Measurements from ENCODE around the gene ZNF576. TPM values are rescaled to one million over a fixed set of nuclear protein-coding genes. Genes with fewer than 3 reads are reported as not detected.

The ZNF576 gene
- total and polyA plus RNA-seq, 9 of the 15 experiments (the other 6 are each of a cell fraction or from before 2014, with no cell fraction given), result 6.8 to 18.2 (median 12.2) TPM

- TF ChIP-seq AFF4 (CRISPR knock-in tag; IDR thresholded peaks at IDR 0.05) (no peak), ZSCAN32 (CRISPR knock-in tag; IDR thresholded peaks at IDR 0.05) (0 out of 2 replicates have a peak, but pooled peaks have one; percentile 33), ZNF347 (CRISPR knock-in tag; IDR thresholded peaks at IDR 0.05; ENCODE audit: low read depth) (no peak), HOXB6 (CRISPR knock-in tag; IDR thresholded peaks at IDR 0.05; ENCODE audit: borderline replicate concordance) (no peak), PHF8 (IDR thresholded peaks at IDR 0.05; ENCODE audit: borderline replicate concordance, low read length) (peak; percentile 57; the same call in 1 of the 2 replicates), ZZZ3 (IDR thresholded peaks at IDR 0.05) (peak; percentile 85), RBM25 (IDR thresholded peaks at IDR 0.05; ENCODE audit: low read depth, low read length, severe bottlenecking) (no peak), FOXO4 (CRISPR knock-in tag; IDR thresholded peaks at IDR 0.05) (no peak), DEAF1 (CRISPR knock-in tag; IDR thresholded peaks at IDR 0.05) (0 out of 2 replicates have a peak, but pooled peaks have one; percentile 27), PKNOX1 (IDR thresholded peaks at IDR 0.05) (peak; percentile 81), ZNF444 (CRISPR knock-in tag; IDR thresholded peaks at IDR 0.05) (no peak), KDM1A (IDR thresholded peaks at IDR 0.05) (peak in 1 of 2 experiments; percentile 20; a peak in 3 of 4 replicates), VEZF1 (CRISPR knock-in tag; IDR thresholded peaks at IDR 0.05) (no peak; the same call in 1 of the 2 replicates), U2AF1 (optimal IDR thresholded peaks at IDR 0.05; ENCODE audit: low read depth, low read length) (no peak), CGGBP1 (CRISPR knock-in tag; IDR thresholded peaks at IDR 0.05) (0 out of 2 replicates have a peak, but pooled peaks have one; percentile 52)
Measured at GRCh38 chr19:43595999-43596841, at the start of gene ZNF576, which contains the start of gene IRGQ (continued).
